OCI-LY7 (cell line): Measurements from ENCODE around the gene SLC27A5. TPM values are rescaled to one million over a fixed set of nuclear protein-coding genes. Genes with fewer than 3 reads are reported as not detected.

Source experiments
- BruUV-seq: library from RNA; stranded (reverse); fragments of 400-500 nt; replicated peaks from 2 replicates; lab custom pipeline; 2021; lab: Mats Ljungman, UMichigan
- CTCF ChIA-PET: fragments of 300-600 bp; sonication (Branson Sonifier 250); formaldehyde crosslinking; loops from one replicate; lab custom pipeline; 2022; ENCODE audit warnings: antibody characterized with exemption; ENCODE audit not compliant: unreplicated experiment; lab: Charles Lee
- POLR2A ChIA-PET: fragments of 300-600 bp; sonication (Branson Sonifier 250); formaldehyde crosslinking; loops from one replicate; lab custom pipeline; 2022; ENCODE audit warnings: antibody characterized with exemption; lab: Charles Lee
- DNase-seq: peaks from one replicate; pipeline ENCODE4 v3.0.0-alpha.2; 2015; ENCODE audit warnings: low spot score
- H2AFZ ChIP-seq: fragments of 200-600 bp; sonication (generic), shearing (Covaris generic); 2 replicates; pipeline ENCODE4 v1.6.1; 2014; ENCODE audit warnings: mild to moderate bottlenecking, antibody characterized with exemption, low read length, moderate library complexity
- H3K27ac ChIP-seq: fragments of 200-600 bp; sonication (generic); 2 replicates; pipeline ENCODE4 v1.5.1; 2014; ENCODE audit warnings: mixed run types, low read depth, mild to moderate bottlenecking, moderate library complexity, low read length, inconsistent platforms; ENCODE audit not compliant: poor library complexity, severe bottlenecking
- H3K36me3 ChIP-seq: fragments of 200-600 bp; sonication (generic); 2 replicates; pipeline ENCODE4 v1.6.1; 2014; ENCODE audit warnings: mild to moderate bottlenecking, antibody characterized with exemption, low read length, moderate library complexity, mixed read lengths; ENCODE audit not compliant: insufficient read depth
- H3K4me1 ChIP-seq: fragments of 200-600 bp; sonication (generic); 2 replicates; pipeline ENCODE4 v1.5.1; 2014; ENCODE audit warnings: mild to moderate bottlenecking, low read length; ENCODE audit not compliant: insufficient read depth, poor library complexity, severe bottlenecking
- H3K4me2 ChIP-seq: fragments of 200-600 bp; sonication (generic); 2 replicates; pipeline ENCODE4 v1.6.1; 2014; ENCODE audit warnings: mild to moderate bottlenecking, low read length
- H3K4me3 ChIP-seq: fragments of 200-600 bp; sonication (generic); 2 replicates; pipeline ENCODE4 v1.5.1; 2014; ENCODE audit warnings: mild to moderate bottlenecking, low read depth, low read length; ENCODE audit not compliant: poor library complexity, severe bottlenecking
- H3K79me2 ChIP-seq: fragments of 200-600 bp; sonication (generic); 2 replicates; pipeline ENCODE4 v1.6.1; 2016; ENCODE audit warnings: low read depth, mild to moderate bottlenecking, low read length, moderate library complexity, mixed read lengths; ENCODE audit not compliant: insufficient read depth
- H3K9me2 ChIP-seq: fragments of 200-600 bp; sonication (generic); 2 replicates; pipeline ENCODE4 v1.6.1; 2016; ENCODE audit warnings: mild to moderate bottlenecking, low read length, mixed read lengths; ENCODE audit not compliant: insufficient read depth
- H3K9me3 ChIP-seq: fragments of 200-600 bp; sonication (generic); 2 replicates; pipeline ENCODE4 v1.6.1; 2014; ENCODE audit warnings: mild to moderate bottlenecking, mixed run types, low read length, mixed read lengths
- H4K20me1 ChIP-seq: fragments of 200-600 bp; sonication (generic); 2 replicates; pipeline ENCODE4 v1.6.1; 2014; ENCODE audit warnings: mild to moderate bottlenecking, antibody characterized with exemption, low read length, moderate library complexity, mixed read lengths; ENCODE audit not compliant: insufficient read depth
- CTCF ChIP-seq: fragments of 200-600 bp; sonication (generic); conservative IDR thresholded peaks from 2 replicates; pipeline ENCODE4 v1.5.1; 2014; ENCODE audit warnings: mild to moderate bottlenecking, antibody characterized with exemption, low read length, moderate library complexity, mixed read lengths
- EZH2phosphoT487 ChIP-seq: fragments of 200-600 bp; sonication (generic); IDR thresholded peaks from 2 replicates; pipeline ENCODE4 v1.6.1; 2018; ENCODE audit warnings: low read depth, borderline replicate concordance, mild to moderate bottlenecking, mixed run types, antibody characterized with exemption, low read length, moderate library complexity, mixed read lengths
- intact Hi-C: fragments of 100-400 bp; cut with micrococcal nuclease; formaldehyde crosslinking; loops from one replicate; pipeline ENCODE4 v1.10.0; 2022; ENCODE audit not compliant: unreplicated experiment
- total RNA-seq, 2 experiments: library from RNA; depleted of rRNA in 1 of 2; stranded (reverse); fragments of >200 nt in 1 of 2; shearing (Covaris generic) in 1 of 2; gene quantifications; 2 replicates each; pipeline ENCODE4 v1.2.3, GENCODE V29; 2014 to 2022

SLC27A5 gene
- total RNA-seq, 2 experiments from 2014 or later: 28.0 to 29.8 TPM

DNA sequence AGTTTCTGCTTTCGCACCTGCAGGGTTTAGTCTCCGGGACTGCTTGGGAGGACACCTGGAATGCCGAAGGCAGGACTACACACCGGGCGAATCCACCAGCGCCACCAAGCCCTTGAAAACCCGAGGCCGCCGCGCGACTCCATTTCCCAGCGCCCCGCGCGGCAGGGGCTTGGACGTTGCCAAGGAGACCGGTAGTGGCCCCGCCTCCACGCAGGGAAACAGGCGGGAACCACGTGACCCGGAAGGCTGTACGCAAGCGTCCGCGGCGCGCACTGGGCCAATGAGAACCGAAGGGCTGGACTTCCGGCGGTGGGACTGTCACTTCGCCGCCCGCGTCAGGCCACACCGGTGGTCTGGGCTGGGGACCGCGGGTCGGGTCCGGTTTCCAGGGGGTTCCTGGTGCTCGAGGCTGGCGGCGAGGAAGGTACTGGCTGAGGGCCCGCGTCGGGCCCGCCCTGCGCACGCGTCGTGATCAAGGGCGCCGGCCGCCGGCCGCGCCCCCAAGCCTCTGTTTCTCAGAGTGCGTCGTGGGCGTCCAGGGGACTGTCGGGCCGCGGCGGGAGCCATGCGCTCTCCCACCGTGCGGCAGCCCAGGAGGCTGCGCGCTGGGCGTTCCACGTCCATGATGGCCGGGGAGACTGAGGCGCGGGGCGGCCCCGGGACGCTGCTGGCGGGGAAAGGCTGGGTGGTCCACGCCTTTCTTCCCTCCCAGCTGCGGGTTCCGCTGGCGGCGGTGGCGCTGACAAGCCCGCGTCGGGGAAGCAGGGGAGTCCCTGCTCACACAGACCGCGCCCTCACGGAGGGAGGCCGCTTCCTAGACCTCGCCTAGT is 44.8 kb downstream of the SLC27A5 start, which contains the start of gene ZNF324:
Gene ZNF324 (plus strand): TSS at position 321 of the 830 bp plus-strand sequence. CDS start 2,106 bp downstream, outside the sequence.
- Histone ChIP-seq H2AFZ (peak within 1 kb of the TSS; percentile 62), H3K36me3 (peaks cover 8% of the 10 kb centered on the region; the same call in 1 of the 2 replicates), H4K20me1 (no peaks in the 10 kb centered on the region), H3K4me1 (peaks cover 12% of the 10 kb centered on the region), H3K9me2 (no peaks in the 10 kb centered on the region), H3K79me2 (no peaks in the 10 kb centered on the region), H3K27ac (no peak within 1 kb of the TSS), H3K4me3 (peak within 1 kb of the TSS; percentile 81), H3K4me2 (peak within 1 kb of the TSS; percentile 67), H3K9me3 (no peaks in the 10 kb centered on the region)
- CTCF ChIA-PET: no interaction called here
- DNase-seq: peak; percentile 99
- TF ChIP-seq EZH2phosphoT487 (no peak), CTCF (peak; percentile 43; the same call in 1 of the 2 replicates)
- POLR2A ChIA-PET: no interaction called here
- no TSS peak for BruUV-seq
- intact Hi-C loops: loop anchor here (2.0 to 5.0 kb wide), 3 partner anchors 58 to 248 kb away; partner anchors contain the start of genes ZNF584 and ZSCAN22

GRCh38 chr19:58466089-58466759 is 45.6 kb downstream of the SLC27A5 start:
- intact Hi-C loops: loop anchor here (2.0 to 5.0 kb wide), 3 partner anchors 57 to 247 kb away; partner anchors contain the start of genes ZNF584 and ZSCAN22
- Histone ChIP-seq H3K36me3 (peaks cover 6% of the 10 kb centered on the region; the same call in 1 of the 2 replicates), H3K9me3 (no peaks in the 10 kb centered on the region), H3K79me2 (no peaks in the 10 kb centered on the region), H3K4me1 (peaks cover 12% of the 10 kb centered on the region), H3K4me2 (peak overlapping the region; percentile 67), H2AFZ (peak overlapping the region; percentile 62; the same call in 1 of the 2 replicates), H4K20me1 (no peaks in the 10 kb centered on the region), H3K4me3 (peak overlapping the region; percentile 81), H3K9me2 (no peaks in the 10 kb centered on the region), H3K27ac (no peak overlapping the region)
- no peak for TF ChIP-seq EZH2phosphoT487
- CTCF ChIA-PET: no interaction called here
- POLR2A ChIA-PET: no interaction called here
- BruUV-seq: no TSS peak
- DNase-seq: peak; percentile 19

DNA sequence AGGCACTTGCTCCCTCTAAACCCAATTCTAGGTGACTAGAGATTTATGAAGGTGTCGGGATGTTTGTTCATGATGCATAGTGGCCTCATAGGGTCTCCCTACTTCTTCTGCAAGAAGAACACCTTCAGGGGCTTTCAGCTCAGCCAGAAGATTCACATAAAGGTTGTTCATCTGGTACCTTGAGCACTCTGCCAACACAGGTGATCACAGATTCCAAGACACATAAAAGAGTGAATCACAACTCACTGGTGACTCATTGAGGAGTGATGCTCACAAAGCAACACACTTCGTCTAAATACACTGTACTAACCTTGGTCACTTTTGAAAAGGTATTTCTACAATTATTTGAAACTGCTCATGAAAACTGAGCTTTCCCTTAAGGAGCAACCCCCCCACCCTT is 51.8 kb downstream of the SLC27A5 start:
- peaks cover 6% of the 10 kb centered on the region for H3K4me1 ChIP-seq
- POLR2A ChIA-PET: no interaction called here
- CTCF ChIA-PET: no interaction called here
- no peaks in the 10 kb centered on the region for H3K79me2 ChIP-seq
- no peak for DNase-seq
- no peak overlapping the region for H3K4me2 ChIP-seq
- H2AFZ ChIP-seq: no peak overlapping the region
- TF ChIP-seq CTCF (no peak), EZH2phosphoT487 (no peak)
- no TSS peak for BruUV-seq
- intact Hi-C loops: no loop called here
- H3K9me3 ChIP-seq: no peaks in the 10 kb centered on the region
- no peak overlapping the region for H3K27ac ChIP-seq
- H3K4me3 ChIP-seq: no peak overlapping the region
- peaks cover 5% of the 10 kb centered on the region for H3K36me3 ChIP-seq
- no peaks in the 10 kb centered on the region for H4K20me1 ChIP-seq
- H3K9me2 ChIP-seq: no peaks in the 10 kb centered on the region
